ENCODE measurements around the gene ABHD15.
"Not testable (repeated sequence)": the region's sequence is repeated elsewhere in the genome, so short reads cannot be mapped to it uniquely, and the experiment has no call there.

Gene ABHD15

DNA sequence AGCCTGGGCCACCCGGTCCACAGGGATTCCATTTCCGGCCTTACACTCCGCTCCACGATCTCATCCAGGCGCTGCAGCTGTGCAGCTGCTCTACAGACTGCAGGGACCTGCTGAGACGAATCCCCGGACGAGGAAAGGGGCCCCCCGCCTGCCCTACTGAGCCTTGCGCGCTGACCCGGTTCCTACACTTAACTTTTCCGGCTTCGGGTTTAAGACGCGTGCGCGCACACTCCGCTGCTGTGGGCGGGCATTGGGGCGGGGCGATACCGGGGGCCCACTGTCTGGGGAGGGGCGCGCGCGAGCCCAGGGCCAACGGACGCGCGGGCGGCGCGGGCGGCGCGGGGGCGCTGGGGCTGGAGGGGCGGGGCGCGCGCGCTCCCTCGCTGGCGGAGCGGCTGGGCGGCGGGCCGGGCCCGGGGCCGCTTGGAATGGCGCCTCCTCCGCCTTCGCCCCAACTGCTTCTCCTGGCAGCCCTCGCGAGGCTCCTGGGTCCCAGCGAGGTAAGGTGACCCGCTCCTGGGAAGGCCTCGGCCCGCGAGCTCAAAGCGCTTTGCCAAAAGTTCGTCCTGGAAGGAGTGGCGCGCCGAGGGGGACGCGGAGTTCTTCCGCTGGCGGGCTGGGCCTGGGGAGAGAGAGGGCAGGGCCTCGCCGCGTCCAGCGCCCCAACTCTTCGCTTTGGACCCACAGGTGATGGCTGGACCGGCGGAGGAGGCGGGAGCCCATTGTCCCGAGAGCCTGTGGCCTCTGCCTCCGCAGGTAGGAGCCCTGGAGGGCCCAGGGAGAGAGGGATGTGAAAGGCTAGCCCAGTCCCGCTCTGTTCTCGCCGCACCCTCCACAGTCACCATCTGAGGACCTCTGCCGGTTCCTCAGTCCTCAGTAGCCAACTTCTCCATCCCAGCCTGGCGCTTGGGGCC is 1.8 kb upstream of the ABHD15 start, which contains the start of gene TP53I13:
TP53I13 (plus strand) TSS at position 371 of the 914 bp plus-strand sequence; CDS start at position 429, 58 bp downstream.
- DNase-seq (peak; percentile 91), ATAC-seq (peak; percentile 50)

DNA sequence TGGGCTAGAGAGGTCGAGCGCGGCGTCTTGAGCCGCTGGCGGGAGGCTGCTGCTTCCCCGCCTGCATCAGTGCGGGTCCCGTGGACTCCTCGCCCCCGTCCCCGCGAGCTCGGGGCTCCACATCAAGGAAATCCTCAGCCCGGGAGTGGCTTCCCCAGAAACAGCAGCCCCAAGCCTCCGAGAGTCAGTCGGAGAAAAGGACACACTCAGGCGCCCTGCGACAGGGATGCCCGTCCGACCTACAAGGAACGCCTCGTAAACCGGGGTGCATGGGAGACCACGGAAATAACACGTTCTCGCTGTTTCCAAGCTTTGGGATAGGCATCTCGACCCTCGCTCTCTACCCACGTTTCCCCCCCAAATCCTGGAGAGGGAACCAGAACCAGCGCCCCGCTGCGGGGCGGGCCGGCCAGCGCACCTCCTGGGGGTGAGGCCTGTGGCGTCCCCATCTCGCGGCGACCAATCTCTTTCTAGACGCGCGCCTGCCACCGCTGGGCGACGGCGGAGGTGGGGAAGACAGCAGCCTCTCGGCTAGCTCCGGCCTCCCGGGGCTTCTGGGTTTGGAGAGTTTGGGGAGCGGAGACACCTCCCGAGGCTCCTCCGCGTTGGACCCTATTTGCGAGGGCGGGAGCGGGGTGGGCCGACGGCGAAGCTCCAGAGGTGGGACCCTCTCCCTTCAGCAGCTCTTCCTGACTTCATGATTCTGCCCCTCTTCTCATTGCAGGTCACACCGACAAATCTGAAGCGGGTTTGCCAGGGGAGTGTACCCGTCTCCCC is 905 bp upstream of the ABHD15 start:
- peak; percentile 51 for ATAC-seq
- peak; percentile 85 for DNase-seq

DNA sequence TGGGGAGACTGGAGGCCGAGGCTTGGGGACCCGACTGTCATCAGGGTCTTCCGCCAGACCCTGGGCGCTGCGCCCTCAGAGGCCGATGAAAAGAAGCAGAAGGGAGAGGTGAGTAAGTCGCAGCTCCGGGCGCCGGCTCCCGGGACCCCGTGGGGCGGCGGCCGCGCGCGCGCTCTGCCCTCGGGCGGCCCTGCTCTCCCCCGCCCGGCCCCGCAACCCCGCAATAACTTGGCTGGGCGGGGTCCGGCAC is 392 bp upstream of the ABHD15 start:
- DNase-seq (no peak), ATAC-seq (peak; percentile 0)

DNA sequence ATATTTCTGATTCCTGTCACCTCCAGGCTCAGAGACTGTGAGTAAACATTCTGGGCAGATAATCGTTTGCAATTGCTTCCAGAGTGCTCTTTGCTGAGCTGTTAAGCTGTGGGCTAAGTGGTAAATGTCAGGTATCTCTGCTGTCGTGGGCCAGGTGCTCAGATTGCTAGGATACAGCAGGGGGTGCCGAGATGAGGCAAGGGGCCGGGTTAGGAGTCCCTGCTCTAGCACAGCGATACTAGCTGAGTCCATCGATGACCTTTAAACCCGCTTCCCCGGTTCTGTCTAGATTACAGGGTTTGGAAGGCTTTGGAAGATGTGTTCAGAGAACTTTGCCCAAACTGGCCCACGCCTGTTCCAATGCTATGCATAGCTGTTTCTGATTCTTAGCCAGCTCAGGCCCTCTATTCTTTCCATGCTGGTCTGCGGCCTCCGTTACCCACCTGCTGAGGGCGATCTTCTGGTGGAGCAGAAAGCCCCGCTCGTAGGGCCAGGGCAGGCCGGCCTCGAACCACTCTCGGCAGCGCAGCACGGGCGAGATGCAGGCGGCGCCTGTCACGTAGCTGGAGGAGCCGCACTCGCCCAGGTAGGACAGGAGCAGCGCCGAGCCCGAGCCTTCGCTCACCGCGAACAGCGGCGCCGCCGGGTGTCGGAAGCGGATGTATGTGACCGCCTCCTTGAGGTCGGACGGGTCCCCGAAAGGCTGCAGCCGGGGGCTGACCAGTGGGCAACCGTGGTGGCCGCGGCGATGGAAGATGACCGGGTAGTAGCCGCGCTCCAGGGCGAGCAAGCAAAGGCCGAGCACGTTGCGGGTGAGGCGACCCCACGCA is 979 bp downstream of the ABHD15 start:
- DNase-seq: peak; percentile 66
- ATAC-seq: peak; percentile 8

DNA sequence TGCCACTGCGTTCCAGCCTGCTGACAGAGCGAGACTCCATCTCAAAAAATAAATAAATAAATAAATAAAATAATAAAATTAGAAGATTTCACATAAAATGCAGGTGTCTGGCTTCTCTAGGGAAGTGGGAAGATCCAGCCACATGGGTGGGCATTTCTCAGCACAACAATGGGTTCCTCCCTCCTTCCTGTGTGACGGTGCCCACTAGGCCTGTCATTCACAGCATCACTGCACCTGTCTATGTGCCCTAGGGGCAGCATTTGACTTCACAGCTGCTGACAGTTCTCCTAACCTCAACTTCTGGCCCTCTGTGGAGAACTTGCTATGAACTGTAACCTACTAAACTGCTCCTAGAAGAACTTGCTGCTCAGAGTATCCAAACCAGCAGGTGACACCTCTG is 3.0 kb downstream of the ABHD15 start:
- ATAC-seq (no peak), DNase-seq (no peak)

DNA sequence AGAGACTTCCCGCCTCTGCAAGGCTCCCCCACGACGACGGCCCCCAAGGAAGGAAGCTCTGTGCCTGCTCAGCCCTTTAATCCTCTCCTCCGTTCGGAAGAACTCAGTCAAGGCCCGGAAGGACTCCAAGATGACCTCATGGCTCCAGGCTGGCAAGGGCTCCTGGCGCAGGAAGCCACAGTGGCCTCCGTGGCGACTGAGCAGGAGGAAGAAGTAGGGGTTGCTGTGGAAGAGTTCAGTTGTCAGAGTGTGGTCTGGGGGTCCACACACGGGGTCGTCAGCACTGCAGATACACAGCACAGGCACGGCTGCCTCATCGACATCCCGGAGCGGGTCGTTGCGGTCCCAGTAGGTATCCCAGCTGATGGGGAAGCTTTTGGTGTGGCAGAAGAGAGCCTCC is 4.2 kb downstream of the ABHD15 start:
- ATAC-seq: no peak
- no peak for DNase-seq

DNA sequence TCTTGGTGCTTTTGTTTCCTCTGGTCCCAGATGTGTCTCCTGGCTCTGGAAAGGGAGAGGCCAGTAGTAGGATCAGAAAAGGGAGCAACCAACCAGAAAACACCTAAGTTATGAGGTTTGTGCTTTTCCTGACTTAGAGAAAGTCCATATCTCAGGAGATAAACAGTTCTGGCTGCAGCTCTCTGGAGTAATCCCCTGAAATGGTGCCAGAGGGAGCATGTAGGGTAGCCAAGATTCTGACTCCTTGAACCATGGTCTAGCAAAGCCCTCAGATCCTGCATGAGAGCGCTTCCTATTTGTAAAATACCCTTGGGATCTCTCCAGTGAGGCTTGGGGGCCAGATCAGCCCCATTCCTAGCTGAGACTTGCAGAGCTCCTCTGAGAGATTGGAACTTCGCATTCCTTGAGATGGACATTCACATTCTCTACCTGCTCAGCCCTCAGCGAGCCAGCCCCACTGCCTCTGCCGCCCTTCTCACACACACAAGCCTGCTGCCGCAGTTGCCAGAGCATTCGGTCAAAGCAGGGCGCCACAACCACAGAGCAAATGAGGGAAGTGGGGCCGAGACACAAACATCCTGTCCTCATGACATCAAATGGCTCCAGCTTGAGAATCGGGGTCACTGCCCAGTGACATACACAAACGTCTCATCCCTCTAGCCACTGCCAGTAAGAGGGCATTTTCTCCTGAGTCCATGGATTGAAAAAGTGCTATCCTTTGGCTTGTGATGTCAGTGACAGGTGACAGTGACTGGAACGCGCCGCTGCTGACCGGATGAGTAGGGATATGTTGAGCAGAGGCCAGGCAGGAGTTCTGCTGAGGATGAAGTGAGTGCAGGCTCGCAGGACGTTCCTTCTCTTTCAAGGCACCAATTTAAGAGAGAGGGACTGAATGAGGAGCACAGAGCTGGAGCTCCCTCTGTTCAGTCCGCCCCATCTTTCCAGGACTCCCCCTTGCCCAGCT is 5.0 kb downstream of the ABHD15 start:
- no peak for DNase-seq
- ATAC-seq: no peak

DNA sequence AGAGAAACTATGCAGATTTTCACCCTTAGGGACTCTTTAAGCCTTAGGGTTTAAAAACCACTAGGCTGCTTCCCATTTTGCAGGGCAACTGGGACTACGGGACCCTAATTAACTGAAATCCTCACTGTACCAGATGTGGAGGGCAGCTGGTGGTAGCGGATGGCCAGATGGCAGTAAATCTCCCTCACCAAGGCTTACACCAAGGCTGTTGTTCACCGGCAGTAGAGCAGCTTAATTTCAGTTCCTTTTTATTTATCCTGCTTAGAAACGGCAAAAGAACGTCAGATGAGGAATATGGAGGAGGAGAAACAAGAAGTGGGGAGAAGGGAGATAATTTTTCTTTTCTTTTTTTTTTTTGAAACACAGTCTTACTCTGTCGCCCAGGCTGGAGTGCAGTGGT is 6.5 kb downstream of the ABHD15 start:
- no peak for DNase-seq
- ATAC-seq: no peak

DNA sequence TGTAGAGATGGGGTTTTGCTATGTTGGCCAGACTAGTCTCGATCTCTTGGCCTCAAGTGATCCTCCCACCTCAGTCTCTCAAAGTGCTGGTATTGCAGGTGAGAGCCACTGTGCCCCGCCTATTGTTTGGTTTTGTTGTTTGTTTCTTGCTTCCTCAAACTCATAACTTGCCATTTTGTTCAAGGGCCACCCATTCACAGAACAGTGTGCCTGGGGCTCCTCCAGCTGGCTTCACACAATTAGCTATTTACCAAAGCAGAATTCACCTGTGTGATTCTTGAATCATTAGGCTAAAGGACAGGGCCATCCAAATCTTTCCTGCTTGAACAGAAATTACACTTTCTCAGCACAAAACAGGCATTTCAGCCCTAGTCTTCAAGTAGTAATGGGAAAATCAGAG is 7.2 kb downstream of the ABHD15 start:
- DNase-seq (no peak), ATAC-seq (no peak)

DNA sequence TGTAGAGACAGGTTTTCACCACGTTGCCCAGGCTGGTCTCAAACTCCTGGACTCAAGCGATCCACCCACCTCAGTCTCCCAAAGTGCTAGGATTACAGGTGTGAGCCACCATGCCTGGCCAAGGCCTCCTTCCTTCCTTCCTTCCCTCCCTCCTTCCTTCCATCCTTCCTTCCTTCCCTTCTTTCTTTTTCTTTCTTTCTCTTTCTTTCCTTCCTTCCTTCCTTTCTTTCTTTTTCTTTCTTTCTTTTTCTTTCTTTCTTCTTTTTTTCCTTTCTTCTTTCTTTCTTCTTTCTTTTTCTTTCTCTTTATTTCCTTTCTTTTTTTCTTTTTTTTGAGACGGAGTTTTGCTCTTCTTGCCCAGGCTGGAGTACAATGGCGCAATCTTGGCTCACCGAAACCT is 8.7 kb downstream of the ABHD15 start:
- ATAC-seq, DNase-seq: not testable (repeated sequence)

DNA sequence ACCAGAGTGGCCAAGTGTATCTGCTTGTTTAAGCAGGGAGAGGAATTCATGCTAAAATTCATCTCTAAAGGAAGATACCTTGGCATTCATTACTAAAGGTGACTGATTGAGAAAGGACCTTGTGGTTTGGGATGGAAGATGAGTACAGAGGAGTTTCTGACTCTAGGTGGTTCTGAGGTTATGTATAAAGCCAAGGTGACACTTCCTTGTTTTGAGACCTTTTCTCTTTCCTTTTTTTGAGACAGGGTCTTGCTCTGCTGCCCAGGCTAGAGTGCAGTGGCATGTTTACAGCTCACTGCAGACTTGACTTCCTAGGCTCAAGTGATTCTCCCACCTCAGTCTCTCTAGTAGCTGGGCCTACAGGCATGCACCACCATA is 9.1 kb downstream of the ABHD15 start:
- DNase-seq (no peak), ATAC-seq (peak; percentile 62)

DNA sequence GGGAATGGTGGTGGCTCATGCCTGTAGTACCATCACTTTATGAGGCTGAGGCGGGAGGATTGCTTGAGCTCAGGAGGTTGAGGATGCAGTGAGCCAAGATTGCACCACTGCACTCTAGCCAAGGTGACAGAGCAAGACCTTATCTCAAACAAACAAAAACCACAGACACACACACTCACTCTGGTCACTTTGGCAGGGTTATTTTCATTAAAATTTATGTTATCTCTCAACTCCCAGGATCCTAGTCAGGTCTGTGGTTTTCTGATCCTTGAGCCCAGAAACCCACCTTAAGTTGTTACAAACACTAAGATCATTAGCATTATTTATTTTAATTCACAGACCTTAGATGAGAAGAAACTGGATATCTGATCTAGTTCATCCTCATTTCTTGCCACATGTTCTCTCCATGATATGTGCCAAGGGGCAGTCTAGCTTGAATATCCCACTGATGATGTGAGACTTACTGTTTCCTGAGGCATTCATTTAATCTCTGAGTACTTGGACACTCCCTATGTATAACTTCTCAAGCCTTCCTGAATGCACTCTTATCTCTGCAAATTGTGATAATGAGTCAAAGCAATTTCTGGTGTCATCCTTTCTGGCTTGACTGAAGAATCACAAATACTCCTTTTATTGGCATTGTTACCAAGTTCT is 9.6 kb downstream of the ABHD15 start:
- ATAC-seq (no peak), DNase-seq (no peak)

DNA sequence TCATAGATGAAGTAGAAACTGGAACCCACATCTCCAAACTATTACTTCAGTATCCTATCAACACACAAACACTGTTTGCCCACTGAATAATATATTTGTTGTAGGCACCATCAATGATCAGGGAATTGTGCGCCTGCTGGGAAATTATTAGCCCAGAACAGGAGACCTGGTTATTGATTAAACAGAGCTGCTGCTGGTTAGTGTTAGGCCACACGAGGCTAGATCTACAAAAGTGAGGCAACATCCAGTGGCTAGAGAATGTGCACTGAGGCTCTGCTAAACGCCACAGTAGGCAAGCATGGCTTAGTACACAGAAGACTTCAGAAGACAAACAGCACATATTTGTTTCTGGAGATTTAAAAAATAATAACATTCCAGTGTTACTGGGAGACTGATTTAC is 11.0 kb downstream of the ABHD15 start:
- ATAC-seq (no peak), DNase-seq (no peak)

DNA sequence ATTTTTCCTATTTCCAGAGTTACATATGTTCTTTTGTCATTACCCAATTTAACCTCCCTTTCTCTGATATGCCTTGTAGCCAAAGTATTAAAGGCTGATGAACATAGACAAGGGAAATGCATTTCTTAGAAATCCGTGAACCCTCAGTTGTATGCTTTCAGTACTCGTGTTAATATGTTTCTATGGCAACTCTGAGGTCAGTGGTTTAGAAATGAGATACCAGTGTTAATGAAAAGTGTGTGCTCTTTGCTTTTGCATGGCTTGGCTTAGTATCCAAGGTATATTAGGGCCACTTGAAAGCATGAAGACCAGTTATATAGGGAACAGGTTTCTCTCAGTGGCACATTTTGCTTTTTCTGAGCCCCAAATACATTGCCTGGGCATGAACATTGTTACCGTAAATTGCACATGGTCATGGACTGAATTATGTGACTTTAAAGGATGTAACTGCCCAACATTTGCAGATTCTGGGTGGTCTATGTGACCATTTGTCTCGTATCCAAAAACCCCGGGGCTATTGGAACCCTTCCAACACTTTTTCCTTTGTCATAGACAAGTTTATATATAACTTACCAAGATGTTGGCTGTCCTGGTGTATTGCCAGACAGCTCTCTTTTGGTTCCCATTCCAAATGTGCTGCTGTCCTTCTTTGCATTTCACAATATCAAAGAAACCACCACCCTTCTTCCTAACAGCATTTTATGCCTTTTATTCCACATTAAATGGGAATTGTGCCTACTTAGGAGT is 17.5 kb downstream of the ABHD15 start:
- ATAC-seq: peak; percentile 32

DNA sequence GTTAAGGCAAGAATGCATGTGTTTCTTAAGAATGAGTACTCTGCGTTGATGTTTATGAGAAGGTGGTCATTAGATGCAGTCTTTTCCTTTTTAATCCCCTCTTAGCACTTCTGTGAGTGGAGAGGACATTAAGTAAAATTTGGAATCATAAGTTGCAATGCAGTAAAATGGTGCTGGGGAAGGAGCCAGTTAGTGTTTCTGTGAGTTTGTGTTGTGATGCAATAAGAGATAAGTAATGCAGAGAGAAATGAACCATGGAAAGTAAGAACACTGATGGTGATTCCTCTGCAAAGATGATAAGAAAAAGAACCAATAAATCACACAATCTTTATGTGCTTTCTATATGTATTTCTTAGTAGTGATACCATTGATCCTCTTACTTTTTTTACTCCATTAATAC is 20.0 kb downstream of the ABHD15 start:
- ATAC-seq: no peak

More for the DNA sequence above, 17.5 kb downstream of the ABHD15 start:
- no peak for DNase-seq

DNA sequence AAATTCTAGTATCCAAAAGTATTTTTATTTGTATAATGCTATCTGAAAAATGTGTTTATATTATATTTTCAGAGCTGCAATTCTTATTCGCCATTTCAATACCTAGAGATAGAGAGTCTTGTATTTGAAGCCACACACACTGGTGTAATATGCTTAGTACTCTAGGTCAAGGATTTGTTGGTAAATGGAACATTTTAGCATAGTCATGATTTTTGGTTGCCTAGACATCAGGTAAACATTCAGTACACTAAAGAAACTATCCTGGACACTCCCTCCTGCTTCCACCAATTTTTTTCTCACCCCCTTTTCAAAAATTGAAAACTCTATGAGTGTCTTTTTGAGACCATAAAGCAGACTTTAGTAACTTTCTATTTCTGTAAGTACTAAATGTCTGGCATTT is 20.8 kb downstream of the ABHD15 start:
- DNase-seq (no peak), ATAC-seq (no peak)

More for the DNA sequence above, 20.0 kb downstream of the ABHD15 start:
- no peak for DNase-seq

DNA sequence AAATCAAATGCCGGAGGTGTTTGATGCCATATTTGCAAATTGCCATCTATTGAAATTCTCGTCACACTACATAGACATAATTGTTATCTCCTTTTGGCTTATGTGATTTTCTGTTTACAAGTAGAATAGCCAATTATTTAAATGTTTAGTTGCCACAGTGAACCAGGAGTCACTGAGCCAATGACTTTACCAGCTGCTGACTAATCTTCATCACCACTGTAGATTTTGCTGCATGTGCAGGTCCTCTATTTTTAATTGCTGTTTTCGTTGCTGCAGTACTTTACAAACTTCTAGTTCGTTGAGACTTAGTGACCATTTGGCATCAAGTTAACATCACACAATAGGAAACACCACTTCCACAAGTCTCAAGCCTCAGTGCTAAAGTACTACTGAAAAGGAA is 22.8 kb downstream of the ABHD15 start:
- no peak for ATAC-seq
- DNase-seq: no peak

DNA sequence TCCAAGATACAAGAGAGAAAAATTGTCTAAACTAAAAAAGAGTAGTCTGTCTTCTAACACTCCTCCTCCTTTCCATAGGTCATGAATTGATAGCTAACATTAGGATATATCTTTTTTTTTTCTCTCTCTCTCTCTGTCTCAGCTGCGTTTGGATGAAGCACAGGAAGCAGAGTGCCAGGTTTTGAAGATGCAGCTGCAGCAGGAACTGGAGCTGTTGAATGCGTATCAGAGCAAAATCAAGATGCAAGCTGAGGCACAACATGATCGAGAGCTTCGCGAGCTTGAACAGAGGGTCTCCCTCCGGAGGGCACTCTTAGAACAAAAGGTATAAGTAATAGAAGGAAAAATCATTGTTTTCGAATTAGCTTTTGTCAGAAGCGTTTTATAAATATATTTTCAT is 32.9 kb downstream of the ABHD15 start:
- ATAC-seq: no peak
- DNase-seq: no peak

DNA sequence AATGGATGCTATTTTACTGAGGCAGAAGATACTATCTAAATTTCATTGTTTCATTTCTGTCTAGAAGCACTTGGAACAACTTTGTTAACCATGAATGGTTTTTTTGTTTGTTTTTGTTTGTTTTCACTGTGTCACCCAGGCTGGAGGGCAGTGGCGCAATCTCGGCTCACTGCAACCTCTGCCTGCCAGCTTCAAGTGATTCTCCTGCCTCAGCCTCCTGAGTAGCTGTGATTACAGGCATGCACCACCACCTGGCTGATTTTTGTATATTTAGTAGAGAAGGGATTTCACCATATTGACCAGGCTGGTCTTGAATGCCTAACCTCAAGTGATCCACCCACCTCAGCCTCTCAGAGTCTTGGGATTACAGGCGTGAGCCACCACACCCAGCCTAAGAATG is 40.5 kb downstream of the ABHD15 start:
- no peak for DNase-seq
- no peak for ATAC-seq

DNA sequence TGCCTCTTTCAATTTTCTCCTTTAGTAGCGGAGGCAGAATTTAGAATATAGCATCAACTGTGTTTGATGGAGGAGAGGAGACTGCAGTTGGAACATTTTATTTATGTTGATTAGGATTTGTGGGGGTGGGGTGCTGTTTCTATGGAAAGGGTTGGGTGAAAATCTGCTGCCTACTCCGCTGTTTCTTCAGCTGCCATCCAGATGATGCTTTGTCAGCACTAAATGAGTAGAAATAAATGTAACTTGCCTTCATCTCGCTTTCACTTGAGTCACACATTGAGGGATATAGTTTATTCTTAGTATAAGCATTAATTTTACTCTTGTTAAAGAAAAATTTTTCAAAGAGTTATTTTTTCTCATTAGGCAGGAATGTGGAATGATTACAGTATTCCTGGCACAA is 42.1 kb downstream of the ABHD15 start:
- no peak for DNase-seq
- no peak for ATAC-seq

All from stimulated activated naive CD8-positive, alpha-beta T cell treated with anti-CD3 and anti-CD28 coated beads, Interleukin-15, Interleukin-2, amounts not matched to agents 100 U/mL and 50 U/mL, for 24 hours (primary cell).